Measurements from ENCODE around the gene MOB3A.

Gene MOB3A

DNA sequence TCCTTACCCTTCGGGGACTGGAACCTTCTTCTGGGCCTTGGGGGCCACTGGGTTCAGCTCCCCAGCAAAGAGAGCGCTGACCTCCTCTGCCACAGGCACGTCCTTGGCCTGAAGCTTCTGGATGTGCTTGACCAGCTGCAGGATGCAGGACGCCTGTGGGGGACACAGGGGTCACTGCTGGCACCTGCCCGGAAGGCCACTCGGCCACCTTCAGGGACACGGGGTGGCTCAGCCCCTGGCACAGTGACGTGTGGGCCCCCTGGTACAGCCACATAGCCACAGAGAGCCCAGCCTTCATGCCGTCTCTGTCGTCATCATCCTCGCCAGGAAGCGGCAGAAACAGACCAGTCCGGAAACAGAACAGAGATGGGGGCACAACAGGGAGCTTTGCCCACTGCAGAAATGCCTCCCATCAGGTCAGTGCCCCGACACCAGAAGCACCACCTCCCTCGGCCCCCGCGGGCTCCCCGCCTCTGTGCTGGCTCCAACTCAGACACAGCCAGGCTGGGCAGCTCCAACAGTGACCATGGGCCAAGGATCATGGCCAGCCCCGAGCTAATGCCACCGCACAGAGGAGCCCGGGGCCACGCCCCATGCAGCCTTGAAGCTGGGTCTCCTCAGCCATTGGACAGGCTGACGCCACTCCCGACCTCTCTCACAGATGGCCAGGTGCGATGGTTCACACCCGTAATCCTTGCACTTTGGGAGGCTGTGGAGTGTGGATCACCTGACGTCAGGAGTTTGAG is 21.3 kb upstream of the MOB3A start:
- TF ChIP-seq, protein P1, sequence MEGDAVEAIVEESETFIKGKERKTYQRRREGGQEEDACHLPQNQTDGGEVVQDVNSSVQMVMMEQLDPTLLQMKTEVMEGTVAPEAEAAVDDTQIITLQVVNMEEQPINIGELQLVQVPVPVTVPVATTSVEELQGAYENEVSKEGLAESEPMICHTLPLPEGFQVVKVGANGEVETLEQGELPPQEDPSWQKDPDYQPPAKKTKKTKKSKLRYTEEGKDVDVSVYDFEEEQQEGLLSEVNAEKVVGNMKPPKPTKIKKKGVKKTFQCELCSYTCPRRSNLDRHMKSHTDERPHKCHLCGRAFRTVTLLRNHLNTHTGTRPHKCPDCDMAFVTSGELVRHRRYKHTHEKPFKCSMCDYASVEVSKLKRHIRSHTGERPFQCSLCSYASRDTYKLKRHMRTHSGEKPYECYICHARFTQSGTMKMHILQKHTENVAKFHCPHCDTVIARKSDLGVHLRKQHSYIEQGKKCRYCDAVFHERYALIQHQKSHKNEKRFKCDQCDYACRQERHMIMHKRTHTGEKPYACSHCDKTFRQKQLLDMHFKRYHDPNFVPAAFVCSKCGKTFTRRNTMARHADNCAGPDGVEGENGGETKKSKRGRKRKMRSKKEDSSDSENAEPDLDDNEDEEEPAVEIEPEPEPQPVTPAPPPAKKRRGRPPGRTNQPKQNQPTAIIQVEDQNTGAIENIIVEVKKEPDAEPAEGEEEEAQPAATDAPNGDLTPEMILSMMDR (conservative IDR thresholded peaks at IDR 0.05; ENCODE audit: low read length) = no peak
- no peak overlapping the region for H3K4me3 ChIP-seq (ENCODE audit: low read length)
- no peak for DNase-seq (ENCODE audit: low read depth)

DNA sequence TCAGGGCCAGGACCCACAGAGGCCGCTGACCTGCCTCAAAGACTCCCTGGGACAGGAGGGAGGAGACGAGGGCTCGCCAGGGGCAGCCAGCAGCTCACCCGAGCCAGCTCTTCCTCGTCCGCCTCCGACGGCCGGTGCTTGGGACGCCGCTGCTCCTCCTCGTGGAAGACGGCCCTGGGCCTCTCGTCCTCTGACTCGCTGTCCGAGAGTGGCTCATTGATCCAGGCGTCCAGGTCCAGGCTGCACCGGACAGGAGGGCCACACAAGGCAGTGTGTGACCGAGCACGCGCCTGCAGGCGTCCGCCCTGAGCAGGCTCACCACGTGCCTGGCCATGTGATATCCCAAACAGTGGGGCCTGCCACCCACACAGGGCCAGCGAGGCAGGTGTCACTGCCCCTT is 20.4 kb upstream of the MOB3A start:
- TF ChIP-seq, protein P1 (conservative IDR thresholded peaks at IDR 0.05; ENCODE audit: low read length) = no peak
- no peak overlapping the region for H3K4me3 ChIP-seq (ENCODE audit: low read length)
- no peak for DNase-seq (ENCODE audit: low read depth)

- TF ChIP-seq, protein P1 (conservative IDR thresholded peaks at IDR 0.05; ENCODE audit: low read length) = no peak
- no peak overlapping the region for H3K4me3 ChIP-seq (ENCODE audit: low read length)
- no peak for DNase-seq (ENCODE audit: low read depth)
Measured at GRCh38 chr19:2115911-2116426, 19.8 kb upstream of the MOB3A start.

DNA sequence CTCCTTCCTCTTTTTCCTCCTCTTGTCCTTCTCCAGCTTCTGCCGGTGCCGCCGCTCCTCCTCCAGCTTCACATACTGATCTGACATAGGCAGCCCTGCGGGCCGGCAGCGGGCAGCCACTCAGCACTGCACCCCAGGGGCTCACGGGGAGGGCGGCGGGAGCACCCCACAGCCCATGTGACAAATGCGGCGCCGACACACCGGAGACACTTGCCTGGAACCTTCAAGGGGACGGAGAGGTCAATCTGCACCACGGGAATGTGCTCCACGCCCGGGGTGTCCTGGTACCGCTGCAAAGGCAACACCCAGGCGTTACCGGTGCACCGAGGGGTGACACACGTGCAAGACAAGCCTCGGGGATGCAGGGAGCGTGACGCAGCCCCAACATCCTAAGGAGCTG is 19.2 kb upstream of the MOB3A start:
- TF ChIP-seq, protein P1 (conservative IDR thresholded peaks at IDR 0.05; ENCODE audit: low read length) = no peak
- H3K4me3 ChIP-seq (ENCODE audit: low read length) = no peak overlapping the region
- no peak for DNase-seq (ENCODE audit: low read depth)

GRCh38 chr19:2114821-2115220 is 18.7 kb upstream of the MOB3A start:
- no peak overlapping the region for H3K4me3 ChIP-seq (ENCODE audit: low read length)
- TF ChIP-seq, protein P1 (conservative IDR thresholded peaks at IDR 0.05; ENCODE audit: low read length) = no peak
- no peak for DNase-seq (ENCODE audit: low read depth)

- H3K4me3 ChIP-seq (ENCODE audit: low read length) = no peak overlapping the region
- TF ChIP-seq, protein P1 (conservative IDR thresholded peaks at IDR 0.05; ENCODE audit: low read length) = no peak
- no peak for DNase-seq (ENCODE audit: low read depth)
Measured at GRCh38 chr19:2114218-2114617, 18.1 kb upstream of the MOB3A start.
